ENCODE data around the gene FILIP1. TPM values are rescaled to one million over a fixed set of nuclear protein-coding genes. Genes with fewer than 3 reads are reported as not detected.
A peak's percentile ranks its signal among the peaks of the same experiment; 100 is the strongest.

The FILIP1 gene
- polyA plus RNA-seq, 1 of the 3 experiments (the other 2 are of a cell fraction) = 0.03 TPM

GRCh38 chr6:75268121-75268987 lies 225.2 kb downstream of the FILIP1 start (continued):
- no peak for TF ChIP-seq IRF3 (IDR thresholded peaks at IDR 0.05; ENCODE audit: low read depth, low read length)
- no peak for TF ChIP-seq POLR2AphosphoS5 (IDR thresholded peaks at IDR 0.05; ENCODE audit: low read depth, low read length)
- no peak for TF ChIP-seq FOSL2 (IDR thresholded peaks at IDR 0.05; ENCODE audit: borderline replicate concordance, low read depth)
- no peak for TF ChIP-seq MEF2A (IDR thresholded peaks at IDR 0.05; ENCODE audit: borderline replicate concordance, low read depth)
- no peak for TF ChIP-seq PBX3 (IDR thresholded peaks at IDR 0.05)
- TF ChIP-seq NRF1 (IDR thresholded peaks at IDR 0.05; ENCODE audit: low read depth, low read length) = no peak
- no peak for TF ChIP-seq YY1 (IDR thresholded peaks at IDR 0.05; ENCODE audit: low read depth)
- TF ChIP-seq, protein P1, sequence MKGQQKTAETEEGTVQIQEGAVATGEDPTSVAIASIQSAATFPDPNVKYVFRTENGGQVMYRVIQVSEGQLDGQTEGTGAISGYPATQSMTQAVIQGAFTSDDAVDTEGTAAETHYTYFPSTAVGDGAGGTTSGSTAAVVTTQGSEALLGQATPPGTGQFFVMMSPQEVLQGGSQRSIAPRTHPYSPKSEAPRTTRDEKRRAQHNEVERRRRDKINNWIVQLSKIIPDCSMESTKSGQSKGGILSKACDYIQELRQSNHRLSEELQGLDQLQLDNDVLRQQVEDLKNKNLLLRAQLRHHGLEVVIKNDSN (IDR thresholded peaks at IDR 0.05; ENCODE audit: borderline replicate concordance, low read depth) = no peak

DNA sequence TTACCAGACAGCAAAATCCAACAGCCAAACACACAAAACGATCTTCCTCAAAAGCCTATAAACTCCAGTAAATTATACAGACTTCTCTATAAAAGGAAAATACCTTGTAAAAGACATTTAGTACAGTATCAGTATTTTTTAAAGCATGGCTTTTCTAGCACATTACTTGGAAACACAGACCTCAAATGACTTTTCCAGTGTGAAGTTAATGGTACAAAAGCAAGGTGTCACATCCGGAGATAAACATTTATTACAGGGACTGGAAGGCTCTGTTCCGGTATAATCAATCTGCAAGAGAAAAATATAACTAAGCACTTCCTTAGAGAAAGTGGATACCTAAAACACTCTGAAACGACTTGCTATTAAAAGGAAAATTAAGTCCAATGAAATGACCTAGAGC lies 226.1 kb downstream of the FILIP1 start:
- Histone ChIP-seq H3K9me3 (no peaks in the 10 kb centered on the region), H2AFZ (ENCODE audit: low read depth) (no peak overlapping the region), H3K9ac (no peak overlapping the region), H3K4me2 (no peak overlapping the region), H3F3A (replicated peaks; ENCODE audit: insufficient read depth) (peaks cover 11% of the 10 kb centered on the region), H3K9me2 (no peaks in the 10 kb centered on the region), H3K79me2 (ENCODE audit: insufficient read depth) (peaks cover 92% of the 10 kb centered on the region), H3K27me3 (ENCODE audit: insufficient read depth) (no peaks in the 10 kb centered on the region), H3K36me3 (replicated peaks in 1 of 2; ENCODE audit: control insufficient read depth in 1 of 2, insufficient read depth in 2 of 2, low read length in 1 of 2) (peaks cover 25 to 36% of the 10 kb centered on the region in 2 experiments), H3K4me3 (ENCODE audit: low read depth in 2 of 2, low read length in 1 of 2) (no peak overlapping the region), H4K20me1 (ENCODE audit: insufficient read depth) (peaks cover 19% of the 10 kb centered on the region), H3K4me1 (ENCODE audit: control insufficient read depth in 1 of 2, insufficient read depth in 2 of 2, low read depth in 1 of 2, low read length in 1 of 2) (no peaks in the 10 kb centered on the region; a peak in 1 of 4 replicates), H3K27ac (ENCODE audit: low read depth in 2 of 2, low read length in 1 of 2) (0 out of 4 replicates have a peak overlapping the region, but pooled peaks of 1 of the 2 experiments have one; percentile 8)
- TF ChIP-seq MXI1 (IDR thresholded peaks at IDR 0.05; ENCODE audit: low read depth, low read length) = no peak
- TF ChIP-seq ZBTB33 (IDR thresholded peaks at IDR 0.05; ENCODE audit: borderline replicate concordance, low read depth) = no peak
- no peak for TF ChIP-seq PBX3 (IDR thresholded peaks at IDR 0.05)
- TF ChIP-seq RAD21 (IDR thresholded peaks at IDR 0.05; ENCODE audit: low read length) = no peak
- TF ChIP-seq, protein P1 (IDR thresholded peaks at IDR 0.05; ENCODE audit: borderline replicate concordance, low read depth) = no peak
- TF ChIP-seq GATA2 (CRISPR knock-in tag; IDR thresholded peaks at IDR 0.05) = no peak
- no peak for TF ChIP-seq JUND (IDR thresholded peaks at IDR 0.05)
- TF ChIP-seq, protein P2, sequence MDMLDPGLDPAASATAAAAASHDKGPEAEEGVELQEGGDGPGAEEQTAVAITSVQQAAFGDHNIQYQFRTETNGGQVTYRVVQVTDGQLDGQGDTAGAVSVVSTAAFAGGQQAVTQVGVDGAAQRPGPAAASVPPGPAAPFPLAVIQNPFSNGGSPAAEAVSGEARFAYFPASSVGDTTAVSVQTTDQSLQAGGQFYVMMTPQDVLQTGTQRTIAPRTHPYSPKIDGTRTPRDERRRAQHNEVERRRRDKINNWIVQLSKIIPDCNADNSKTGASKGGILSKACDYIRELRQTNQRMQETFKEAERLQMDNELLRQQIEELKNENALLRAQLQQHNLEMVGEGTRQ (IDR thresholded peaks at IDR 0.05; ENCODE audit: borderline replicate concordance, low read depth, low read length) = no peak
- TF ChIP-seq CHD2 (IDR thresholded peaks at IDR 0.05; ENCODE audit: low read length, partially characterized antibody) = no peak
- POLR2A ChIA-PET = no interaction called here
- DNase-seq = no peak
- CTCF ChIA-PET = interaction anchor here (0.5 to 3.5 kb wide), 29 partner anchors 8 to 521 kb away, joined by 3 to 51 read pairs (median 5); partner anchors contain the start of genes COX7A2 and TMEM30A
- WGBS (ENCODE audit: low lambda C conversion rate) = 74% methylated on average over 4 of the region's 4 CpGs
